Measurements from ENCODE around the gene NLRP14. TPM values are rescaled to one million over a fixed set of nuclear protein-coding genes. Genes with fewer than 3 reads are reported as not detected.

Gene NLRP14, protein sequence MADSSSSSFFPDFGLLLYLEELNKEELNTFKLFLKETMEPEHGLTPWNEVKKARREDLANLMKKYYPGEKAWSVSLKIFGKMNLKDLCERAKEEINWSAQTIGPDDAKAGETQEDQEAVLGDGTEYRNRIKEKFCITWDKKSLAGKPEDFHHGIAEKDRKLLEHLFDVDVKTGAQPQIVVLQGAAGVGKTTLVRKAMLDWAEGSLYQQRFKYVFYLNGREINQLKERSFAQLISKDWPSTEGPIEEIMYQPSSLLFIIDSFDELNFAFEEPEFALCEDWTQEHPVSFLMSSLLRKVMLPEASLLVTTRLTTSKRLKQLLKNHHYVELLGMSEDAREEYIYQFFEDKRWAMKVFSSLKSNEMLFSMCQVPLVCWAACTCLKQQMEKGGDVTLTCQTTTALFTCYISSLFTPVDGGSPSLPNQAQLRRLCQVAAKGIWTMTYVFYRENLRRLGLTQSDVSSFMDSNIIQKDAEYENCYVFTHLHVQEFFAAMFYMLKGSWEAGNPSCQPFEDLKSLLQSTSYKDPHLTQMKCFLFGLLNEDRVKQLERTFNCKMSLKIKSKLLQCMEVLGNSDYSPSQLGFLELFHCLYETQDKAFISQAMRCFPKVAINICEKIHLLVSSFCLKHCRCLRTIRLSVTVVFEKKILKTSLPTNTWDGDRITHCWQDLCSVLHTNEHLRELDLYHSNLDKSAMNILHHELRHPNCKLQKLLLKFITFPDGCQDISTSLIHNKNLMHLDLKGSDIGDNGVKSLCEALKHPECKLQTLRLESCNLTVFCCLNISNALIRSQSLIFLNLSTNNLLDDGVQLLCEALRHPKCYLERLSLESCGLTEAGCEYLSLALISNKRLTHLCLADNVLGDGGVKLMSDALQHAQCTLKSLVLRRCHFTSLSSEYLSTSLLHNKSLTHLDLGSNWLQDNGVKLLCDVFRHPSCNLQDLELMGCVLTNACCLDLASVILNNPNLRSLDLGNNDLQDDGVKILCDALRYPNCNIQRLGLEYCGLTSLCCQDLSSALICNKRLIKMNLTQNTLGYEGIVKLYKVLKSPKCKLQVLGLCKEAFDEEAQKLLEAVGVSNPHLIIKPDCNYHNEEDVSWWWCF
- total RNA-seq, result under 1 TPM in 1 of 2 experiments, not detected in 1; 0.05 TPM

- H3K9me3 Mint-ChIP-seq (ENCODE audit: low read depth), result no peaks in the 10 kb centered on the region
- H3K27me3 Mint-ChIP-seq, result peaks cover 35% of the 10 kb centered on the region
- CTCF ChIA-PET, result no interaction called here
- no peak within 1 kb of the TSS for H3K4me3 Mint-ChIP-seq
- DNase-seq (no peak), ATAC-seq (no peak)
- no peaks in the 10 kb centered on the region for H3K36me3 Mint-ChIP-seq
- peaks cover 3% of the 10 kb centered on the region for H3K4me1 Mint-ChIP-seq
- no peak within 1 kb of the TSS for H3K27ac Mint-ChIP-seq
Measured at GRCh38 chr11:7020183-7020917, at the start of gene NLRP14, which contains the start of gene ZNF214. Gene NLRP14 (plus strand): TSS chr11:7020479. CDS start chr11:7038587, 18,108 bp downstream. Gene ZNF214 (minus strand): TSS chr11:7020346. CDS start chr11:7002835, 17,511 bp downstream.

DNA sequence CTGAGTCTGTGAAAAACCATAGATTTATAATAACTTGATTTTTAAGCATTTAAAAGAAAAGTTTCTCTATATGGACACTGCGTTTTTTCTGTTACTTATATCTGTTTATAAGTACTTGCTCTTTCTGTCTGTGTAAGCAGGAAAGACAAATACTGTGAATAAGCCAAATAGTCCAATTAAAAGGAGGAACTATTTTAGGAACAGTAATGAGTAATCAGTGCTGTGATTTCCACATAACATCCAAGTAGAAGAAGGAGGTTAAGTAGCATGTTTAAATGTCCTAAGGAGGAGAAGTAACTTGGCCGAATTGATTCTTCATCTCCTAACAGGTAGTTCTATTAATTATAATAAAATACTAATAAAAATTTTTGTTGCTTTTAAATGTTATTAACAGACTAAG lies 40.9 kb upstream of the NLRP14 start:
- Mint-ChIP-seq H3K36me3 (no peaks in the 10 kb centered on the region), H3K4me3 (no peak overlapping the region), H3K9me3 (ENCODE audit: low read depth) (peaks cover 2% of the 10 kb centered on the region), H3K4me1 (no peaks in the 10 kb centered on the region), H3K27me3 (no peaks in the 10 kb centered on the region), H3K27ac (no peak overlapping the region)
- CTCF ChIA-PET, result interaction anchor here (1.0 kb wide), 1 partner anchor 168 kb away, joined by 3 read pairs; no protein-coding TSS in a partner anchor
- no peak for ATAC-seq
- DNase-seq, result no peak

DNA sequence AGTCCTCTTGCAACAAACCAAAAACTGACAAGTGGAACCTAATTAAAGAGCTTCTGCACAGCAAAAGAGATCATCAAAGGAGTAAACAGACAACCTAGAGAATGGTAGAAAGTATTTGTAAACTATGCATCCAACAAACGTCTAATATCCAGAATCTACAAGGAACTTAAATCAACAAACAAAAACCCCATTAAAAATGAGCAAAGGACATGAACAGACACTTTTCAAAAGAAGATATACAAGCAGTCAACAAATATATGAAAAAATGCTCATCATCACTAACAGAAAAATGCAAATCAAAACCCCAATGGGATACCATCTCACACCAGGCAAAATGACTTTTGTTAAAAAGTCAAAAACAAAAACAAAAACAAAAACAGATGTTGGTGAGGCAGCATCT lies 33.8 kb upstream of the NLRP14 start:
- ATAC-seq, result no peak
- Mint-ChIP-seq H3K36me3 (no peaks in the 10 kb centered on the region), H3K4me3 (no peak overlapping the region), H3K9me3 (ENCODE audit: low read depth) (no peaks in the 10 kb centered on the region), H3K27ac (no peak overlapping the region), H3K4me1 (no peaks in the 10 kb centered on the region), H3K27me3 (peaks cover 6% of the 10 kb centered on the region)
- CTCF ChIA-PET, result no interaction called here
- DNase-seq, result no peak

GRCh38 chr11:6988506-6988905 lies 31.8 kb upstream of the NLRP14 start:
- Mint-ChIP-seq H3K27ac (no peak overlapping the region), H3K27me3 (peaks cover 6% of the 10 kb centered on the region), H3K9me3 (ENCODE audit: low read depth) (no peaks in the 10 kb centered on the region), H3K4me1 (no peaks in the 10 kb centered on the region), H3K4me3 (no peak overlapping the region), H3K36me3 (no peaks in the 10 kb centered on the region)
- ATAC-seq (no peak), DNase-seq (no peak)
- CTCF ChIA-PET, result no interaction called here

DNA sequence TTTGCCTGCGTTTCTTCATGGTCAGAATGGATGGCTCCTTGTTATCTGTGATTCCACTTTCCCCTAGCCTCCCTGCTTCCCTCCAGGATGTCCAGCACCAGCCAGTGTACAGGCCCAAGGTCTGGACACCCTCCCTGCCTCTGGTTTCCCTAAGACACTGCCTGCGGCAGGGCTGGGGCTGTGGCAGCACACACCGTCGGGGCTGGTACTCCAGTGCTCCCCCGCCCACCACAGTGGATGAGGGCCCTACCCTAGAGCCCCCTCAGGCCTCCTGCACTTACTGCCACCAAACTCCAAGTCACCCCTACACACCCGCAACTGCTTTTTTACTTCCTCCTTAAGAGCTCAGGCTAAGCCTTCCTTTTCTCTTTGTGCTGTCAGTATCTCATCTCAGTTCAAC lies 29.1 kb upstream of the NLRP14 start:
- no peaks in the 10 kb centered on the region for H3K36me3 Mint-ChIP-seq
- H3K4me1 Mint-ChIP-seq, result no peaks in the 10 kb centered on the region
- peaks cover 3% of the 10 kb centered on the region for H3K27me3 Mint-ChIP-seq
- no peak for ATAC-seq
- no peak overlapping the region for H3K4me3 Mint-ChIP-seq
- CTCF ChIA-PET, result no interaction called here
- H3K27ac Mint-ChIP-seq, result no peak overlapping the region
- no peaks in the 10 kb centered on the region for H3K9me3 Mint-ChIP-seq (ENCODE audit: low read depth)
- no peak for DNase-seq

DNA sequence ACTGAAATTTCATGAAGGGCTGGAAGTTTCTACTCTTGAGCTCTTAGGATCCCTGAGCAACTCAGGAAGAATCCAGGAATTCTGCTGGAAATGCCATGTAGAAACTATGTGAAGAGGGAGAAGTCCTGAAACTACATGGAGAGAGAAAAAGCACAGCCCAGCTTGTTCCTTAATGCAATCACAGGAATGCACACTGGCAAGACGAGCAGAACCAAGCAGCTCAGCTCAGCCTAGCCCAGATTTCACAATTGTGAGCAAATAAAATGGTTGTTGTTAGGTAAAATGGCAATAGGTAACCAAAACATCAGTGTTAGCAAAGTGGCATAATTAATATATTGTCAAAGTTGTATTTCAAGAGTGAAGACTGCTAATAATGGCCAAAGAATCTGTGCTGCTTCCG lies 28.3 kb upstream of the NLRP14 start:
- H3K4me3 Mint-ChIP-seq, result no peak overlapping the region
- H3K27me3 Mint-ChIP-seq, result peaks cover 3% of the 10 kb centered on the region
- ATAC-seq, result no peak
- DNase-seq, result no peak
- no peak overlapping the region for H3K27ac Mint-ChIP-seq
- H3K36me3 Mint-ChIP-seq, result no peaks in the 10 kb centered on the region
- no peaks in the 10 kb centered on the region for H3K4me1 Mint-ChIP-seq
- CTCF ChIA-PET, result no interaction called here
- no peaks in the 10 kb centered on the region for H3K9me3 Mint-ChIP-seq (ENCODE audit: low read depth)

- DNase-seq, result no peak
- Mint-ChIP-seq H3K4me1 (no peaks in the 10 kb centered on the region), H3K36me3 (no peaks in the 10 kb centered on the region), H3K4me3 (no peak overlapping the region), H3K27me3 (peaks cover 3% of the 10 kb centered on the region), H3K9me3 (ENCODE audit: low read depth) (no peaks in the 10 kb centered on the region), H3K27ac (no peak overlapping the region)
- no peak for ATAC-seq
- CTCF ChIA-PET, result no interaction called here
Measured at GRCh38 chr11:6992457-6993417, 27.5 kb upstream of the NLRP14 start.

DNA sequence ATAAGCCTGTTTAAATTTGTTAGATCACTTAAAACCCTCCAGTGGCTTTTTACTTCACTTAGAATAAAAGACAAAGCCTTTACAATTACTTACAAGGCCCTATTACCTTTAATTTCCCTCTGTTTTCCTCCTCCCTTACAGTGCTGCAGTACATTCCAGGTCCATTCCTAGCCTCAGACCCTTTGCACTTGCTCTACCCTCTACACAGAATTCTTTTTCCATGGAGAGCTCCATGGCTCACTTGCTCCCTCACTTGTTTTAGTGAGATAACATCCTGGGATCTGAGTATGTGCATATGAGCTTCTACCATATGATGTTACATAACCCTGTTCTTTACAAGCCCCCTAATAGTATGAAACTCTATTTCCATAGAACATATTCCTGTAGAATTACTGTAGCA lies 24.6 kb upstream of the NLRP14 start:
- ATAC-seq, result no peak
- CTCF ChIA-PET, result no interaction called here
- H3K36me3 Mint-ChIP-seq, result no peaks in the 10 kb centered on the region
- H3K4me3 Mint-ChIP-seq, result no peak overlapping the region
- H3K27me3 Mint-ChIP-seq, result peaks cover 6% of the 10 kb centered on the region
- no peaks in the 10 kb centered on the region for H3K9me3 Mint-ChIP-seq (ENCODE audit: low read depth)
- H3K27ac Mint-ChIP-seq, result no peak overlapping the region
- no peaks in the 10 kb centered on the region for H3K4me1 Mint-ChIP-seq
- no peak for DNase-seq

DNA sequence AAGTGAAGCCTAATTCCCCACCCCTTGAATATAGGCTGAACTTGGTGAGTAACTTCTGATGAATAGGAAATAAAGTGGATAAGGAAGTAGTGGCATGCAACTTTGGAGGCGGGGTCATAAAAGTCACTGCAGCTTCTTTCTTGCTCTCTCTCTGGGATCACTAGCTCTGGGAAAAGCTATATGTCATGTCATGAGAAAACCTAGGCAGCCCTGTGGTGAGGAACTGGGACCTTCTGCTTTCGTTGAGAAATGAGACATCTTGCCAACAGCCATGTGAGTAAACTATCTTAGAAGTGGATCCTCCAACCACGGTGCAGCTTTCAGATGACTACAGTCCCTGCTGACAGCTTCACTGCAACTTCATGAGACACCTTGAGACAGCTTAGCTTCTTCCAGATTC lies 15.8 kb upstream of the NLRP14 start:
- Mint-ChIP-seq H3K4me3 (no peak overlapping the region), H3K9me3 (ENCODE audit: low read depth) (no peaks in the 10 kb centered on the region), H3K36me3 (no peaks in the 10 kb centered on the region), H3K27me3 (peaks cover 5% of the 10 kb centered on the region), H3K4me1 (no peaks in the 10 kb centered on the region), H3K27ac (no peak overlapping the region)
- CTCF ChIA-PET, result no interaction called here
- DNase-seq, result no peak
- ATAC-seq, result no peak

- CTCF ChIA-PET, result no interaction called here
- ATAC-seq (no peak), DNase-seq (no peak)
- Mint-ChIP-seq H3K36me3 (no peaks in the 10 kb centered on the region), H3K27ac (no peak overlapping the region), H3K9me3 (ENCODE audit: low read depth) (no peaks in the 10 kb centered on the region), H3K4me3 (no peak overlapping the region), H3K4me1 (no peaks in the 10 kb centered on the region), H3K27me3 (peaks cover 5% of the 10 kb centered on the region)
Measured at GRCh38 chr11:7014118-7014517, 6.2 kb upstream of the NLRP14 start.

- H3K36me3 Mint-ChIP-seq, result no peaks in the 10 kb centered on the region
- H3K27ac Mint-ChIP-seq, result no peak overlapping the region
- H3K4me3 Mint-ChIP-seq, result no peak overlapping the region
- DNase-seq (no peak), ATAC-seq (no peak)
- CTCF ChIA-PET, result no interaction called here
- peaks cover 21% of the 10 kb centered on the region for H3K27me3 Mint-ChIP-seq
- H3K4me1 Mint-ChIP-seq, result peaks cover 3% of the 10 kb centered on the region
- H3K9me3 Mint-ChIP-seq (ENCODE audit: low read depth), result no peaks in the 10 kb centered on the region
Measured at GRCh38 chr11:7016011-7016410, 4.3 kb upstream of the NLRP14 start.

DNA sequence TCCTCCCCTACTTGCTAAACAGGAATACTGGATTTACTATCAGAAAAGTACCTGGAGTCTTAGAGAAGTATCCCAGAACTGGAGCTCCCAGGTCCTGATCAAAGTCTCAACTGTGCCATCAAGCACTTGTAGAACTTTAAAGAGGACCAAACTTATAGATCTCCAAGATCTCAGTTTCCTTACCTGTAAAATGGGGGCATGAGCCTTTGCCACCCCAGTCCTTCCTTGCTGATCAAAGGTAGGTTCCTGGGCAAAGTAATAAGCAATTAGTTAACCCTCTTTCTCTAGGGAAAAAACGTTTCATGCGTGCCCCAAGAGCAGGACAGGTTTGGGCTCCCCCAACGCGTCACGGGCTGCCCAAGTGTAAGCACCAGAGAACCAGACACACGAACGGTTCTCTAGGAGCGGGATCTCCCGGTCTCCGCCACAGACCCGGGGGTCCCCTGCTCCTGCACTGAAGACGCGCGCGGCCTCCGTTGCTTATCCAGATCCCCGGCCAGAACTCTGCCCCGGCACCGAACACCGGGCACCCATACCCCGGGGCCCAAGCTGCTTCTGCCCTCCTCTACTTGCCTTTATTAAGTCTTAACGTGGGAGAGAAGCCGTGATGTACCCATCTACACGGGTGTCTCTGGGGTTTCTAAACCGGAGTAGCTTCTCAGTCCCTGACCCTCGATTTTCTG lies 638 bp upstream of the NLRP14 start:
- CTCF ChIA-PET, result no interaction called here
- ATAC-seq, result no peak
- peaks cover 33% of the 10 kb centered on the region for H3K27me3 Mint-ChIP-seq
- no peak overlapping the region for H3K4me3 Mint-ChIP-seq
- no peaks in the 10 kb centered on the region for H3K9me3 Mint-ChIP-seq (ENCODE audit: low read depth)
- H3K36me3 Mint-ChIP-seq, result no peaks in the 10 kb centered on the region
- H3K27ac Mint-ChIP-seq, result no peak overlapping the region
- H3K4me1 Mint-ChIP-seq, result peaks cover 3% of the 10 kb centered on the region
- DNase-seq, result no peak

Measured in activated CD8-positive, alpha-beta memory T cell treated with anti-CD3 and anti-CD28 coated beads, Interleukin-2, amount 10 ng/mL, durations not matched to agents 7 days and 5 days (primary cell).